GM12878 (cell line): ENCODE results near the gene NUMB. TPM values are rescaled to one million over a fixed set of nuclear protein-coding genes. Genes with fewer than 3 reads are reported as not detected.

Experiments used
- ATAC-seq: fragments of 200-7000 bp; cut with Tn5 transposase; 3 replicates; pipeline ENCODE4 v1.9.1; 2020; ENCODE audit warnings: mild to moderate bottlenecking, moderate library complexity
- BruUV-seq: library from RNA; stranded (reverse); fragments of 400-500 nt; replicated peaks from 2 replicates; lab custom pipeline; 2021; lab: Mats Ljungman, UMichigan
- CTCF ChIA-PET: fragments of 300-600 bp; sonication (Branson Sonifier 250); formaldehyde crosslinking; extraction: SDS; loops from one replicate; lab custom pipeline; 2021; ENCODE audit warnings: inconsistent platforms; lab: Yijun Ruan, JAX
- POLR2A ChIA-PET: fragments of 350-600 bp; formaldehyde crosslinking; extraction: SDS; loops from one replicate; lab custom pipeline; 2021; ENCODE audit warnings: inconsistent platforms; lab: Charles Lee
- RAD21 ChIA-PET: fragments of 300-600 bp; sonication (Branson Sonifier 250); formaldehyde crosslinking; loops from one replicate; lab custom pipeline; 2023; ENCODE audit warnings: antibody characterized with exemption; ENCODE audit not compliant: unreplicated experiment; lab: Charles Lee
- SMC1A ChIA-PET: fragments of 300-600 bp; sonication (Branson Sonifier 250); formaldehyde crosslinking; loops from one replicate; lab custom pipeline; 2023; ENCODE audit not compliant: unreplicated experiment, uncharacterized antibody; lab: Charles Lee
- DNase-seq: peaks from one replicate; pipeline ENCODE4 v3.0.0-alpha.2; 2011; ENCODE audit warnings: low read depth, low spot score
- FAIRE-seq: peaks from 3 replicates; lab custom pipeline; 2011; peaks lifted over from hg19 to GRCh38; lab: Jason Lieb, UNC
- H2AFZ ChIP-seq: 2 replicates; pipeline ENCODE4 v1.6.0; 2011; ENCODE audit warnings: low read depth, low read length, control low read depth; ENCODE audit not compliant: control insufficient read depth
- H3K27ac ChIP-seq: 2 replicates; pipeline ENCODE4 v1.5.1; 2011; ENCODE audit warnings: control low read depth; ENCODE audit not compliant: control insufficient read depth, insufficient read depth
- H3K27me3 ChIP-seq, 2 experiments: replicated peaks in 1 of 2; 2 replicates each; pipeline versions ENCODE4 v1.6.0 to v1.6.1; 2011; ENCODE audit warnings: low read length in 1 of 2; ENCODE audit not compliant: control insufficient read depth in 2 of 2, insufficient read depth in 2 of 2
- H3K36me3 ChIP-seq, 2 experiments: 2 replicates each; pipeline ENCODE4 v1.5.1; 2011; ENCODE audit warnings: low read length in 1 of 2; ENCODE audit not compliant: control insufficient read depth in 2 of 2, insufficient read depth in 2 of 2
- H3K4me1 ChIP-seq: 2 replicates; pipeline ENCODE4 v1.6.1; 2011; ENCODE audit warnings: mild to moderate bottlenecking, low read length, moderate library complexity, mixed read lengths; ENCODE audit not compliant: control insufficient read depth, insufficient read depth
- H3K4me2 ChIP-seq: 2 replicates; pipeline ENCODE4 v1.6.0; 2011; ENCODE audit warnings: control low read depth; ENCODE audit not compliant: control insufficient read depth, insufficient read depth
- H3K4me3 ChIP-seq: fragments of 200-600 bp; sonication (generic); 2 replicates; pipeline ENCODE4 v1.5.1; 2016
- H3K79me2 ChIP-seq: 2 replicates; pipeline ENCODE4 v1.6.0; 2011; ENCODE audit warnings: low read length; ENCODE audit not compliant: control insufficient read depth, insufficient read depth
- H3K9ac ChIP-seq: 2 replicates; pipeline ENCODE4 v1.8.0; 2011; ENCODE audit warnings: low read length, control low read depth, mixed read lengths; ENCODE audit not compliant: control insufficient read depth, insufficient read depth
- H3K9me3 ChIP-seq: replicated peaks from 3 replicates; pipeline ENCODE4 v1.5.1; 2011; ENCODE audit warnings: mild to moderate bottlenecking, low read length; ENCODE audit not compliant: control insufficient read depth, insufficient read depth
- H4K20me1 ChIP-seq: 2 replicates; pipeline ENCODE4 v1.6.0; 2011; ENCODE audit not compliant: control insufficient read depth, insufficient read depth
- ELK1 ChIP-seq: IDR thresholded peaks from 2 replicates; pipeline ENCODE4 v1.6.1; 2012; ENCODE audit warnings: low read depth, low read length, improper control_type of control experiment
- FOXM1 ChIP-seq: IDR thresholded peaks from 2 replicates; pipeline ENCODE4 v1.6.1; 2012; ENCODE audit warnings: low read depth, mild to moderate bottlenecking, inconsistent platforms, low read length, moderate library complexity
- KDM1A ChIP-seq: fragments of 200-600 bp; sonication (generic); IDR thresholded peaks from 2 replicates; pipeline ENCODE4 v1.6.1; 2016; ENCODE audit warnings: borderline replicate concordance
- MLLT1 ChIP-seq: fragments of 450-650 bp; IDR thresholded peaks from 2 replicates; pipeline ENCODE4 v1.6.1; 2016; ENCODE audit warnings: mild to moderate bottlenecking
- NR2C1 ChIP-seq: fragments of 450-650 bp; IDR thresholded peaks from 2 replicates; pipeline ENCODE4 v1.6.1; 2017; ENCODE audit warnings: antibody characterized with exemption, mild to moderate bottlenecking, moderate library complexity
- POLR2AphosphoS2 ChIP-seq: IDR thresholded peaks from 2 replicates; pipeline ENCODE4 v1.6.1; 2011; ENCODE audit warnings: low read depth, mild to moderate bottlenecking, low read length, improper control_type of control experiment, moderate library complexity
- SKIL ChIP-seq: fragments of 450-650 bp; IDR thresholded peaks from 2 replicates; pipeline ENCODE4 v1.6.1; 2017; ENCODE audit warnings: mild to moderate bottlenecking, low read depth, inconsistent platforms; ENCODE audit not compliant: poor library complexity, severe bottlenecking
- TCF12 ChIP-seq: IDR thresholded peaks from 2 replicates; pipeline ENCODE4 v1.6.1; 2011; ENCODE audit warnings: low read depth, mild to moderate bottlenecking, low read length
- ZNF592 ChIP-seq: fragments of 450-650 bp; IDR thresholded peaks from 2 replicates; pipeline ENCODE4 v1.6.1; 2017; ENCODE audit warnings: mild to moderate bottlenecking, moderate library complexity
- WGBS: methylation state at CpG from one replicate; pipeline ENCODE4 v1.1.6; 2016; ENCODE audit warnings: low lambda C conversion rate; ENCODE audit not compliant: insufficient replicate concordance, insufficient coverage; ENCODE audit errors: missing lambda C conversion rate; 5-methylcytosine and 5-hydroxymethylcytosine counted together
- in situ Hi-C: fragments of 300-500 bp; cut with MboI; formaldehyde crosslinking; loops from 9 replicates; pipeline ENCODE4 v1.14.3; 2018; ENCODE audit warnings: mixed read lengths
- intact Hi-C: fragments of 100-400 bp; cut with micrococcal nuclease; formaldehyde crosslinking; loops from one replicate; pipeline ENCODE4 v1.14.2; 2022; ENCODE audit not compliant: unreplicated experiment
- polyA plus RNA-seq, 11 experiments: library from polyadenylated mRNA; depleted of rRNA in 4 of 11; unstranded in 6 of 11; stranded (reverse) in 5 of 11; fragments of >200 nt; fragmentation: Nextera tagmentation in 4 of 11; fragmentation: Illumina TruSeq in 1 of 11; extraction: Ambion mirVana in 4 of 11; extraction: Trizol in 1 of 11; gene quantifications; 1 replicate in 1 of 11; 2 replicates in 10 of 11; pipeline versions ENCODE4 v1.2.1 to v1.2.3, GENCODE V29; 2011 to 2016; ENCODE audit warnings: inconsistent platforms in 2 of 11, missing spikeins in 2 of 11, low read depth in 1 of 11
- total RNA-seq, 4 experiments: library from RNA; depleted of rRNA in 3 of 4; stranded (reverse); fragments of >200 nt in 3 of 4; fragmentation: Illumina TruSeq in 1 of 4; extraction: Trizol in 1 of 4; gene quantifications; 2 replicates each; pipeline versions ENCODE4 v1.2.1 to v1.2.3, GENCODE V29; 2013 to 2021

NUMB gene
- total and polyA plus RNA-seq, 10 of the 15 experiments (the other 5 are each of a cell fraction or from before 2014, with no cell fraction given), result 22.0 to 147 (median 48.9) TPM

DNA sequence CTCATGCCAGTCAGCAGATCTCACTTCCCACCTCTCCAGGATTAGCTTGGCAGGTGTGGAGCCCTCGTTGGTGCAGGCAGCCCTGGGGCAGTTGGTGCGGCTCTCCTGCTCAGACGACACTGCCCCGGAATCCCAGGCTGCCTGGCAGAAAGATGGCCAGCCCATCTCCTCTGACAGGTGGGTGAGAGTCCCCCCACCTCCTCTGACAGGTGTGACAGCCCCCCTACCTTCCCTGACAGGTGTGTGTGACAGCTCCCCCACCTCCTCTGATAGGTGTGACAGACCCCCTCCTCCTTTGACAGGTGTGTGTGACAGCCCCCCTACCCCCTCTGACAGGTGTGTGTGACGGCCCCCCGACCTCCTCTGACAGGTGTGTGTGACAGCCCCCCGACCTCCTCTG, 194.7 kb downstream of the NUMB start:
- Histone ChIP-seq H3K27ac (no peak overlapping the region), H3K4me2 (no peak overlapping the region), H3K4me3 (no peak overlapping the region), H3K36me3 (no peaks in the 10 kb centered on the region), H3K9me3 (no peaks in the 10 kb centered on the region), H3K4me1 (no peaks in the 10 kb centered on the region), H3K9ac (no peak overlapping the region), H3K79me2 (no peaks in the 10 kb centered on the region), H3K27me3 (no peaks in the 10 kb centered on the region; a peak in 1 of 4 replicates), H2AFZ (no peak overlapping the region), H4K20me1 (no peaks in the 10 kb centered on the region)
- no peak for TF ChIP-seq TCF12
- TF ChIP-seq ELK1, result no peak
- TF ChIP-seq NR2C1, result no peak
- TF ChIP-seq ZNF592, result no peak
- TF ChIP-seq KDM1A, result no peak
- no peak for TF ChIP-seq POLR2AphosphoS2
- TF ChIP-seq FOXM1, result no peak
- TF ChIP-seq SKIL, result no peak
- no peak for TF ChIP-seq MLLT1
- no TSS peak for BruUV-seq
- ChIA-PET SMC1A (no interaction called here), CTCF (no interaction called here), RAD21 (no interaction called here), POLR2A (interaction anchor here (0.6 kb wide), 1 partner anchor 30 kb away, joined by 3 read pairs; no protein-coding TSS in a partner anchor)
- ATAC-seq, result no peak
- in situ Hi-C loops, result no loop called here
- intact Hi-C loops, result no loop called here
- WGBS, result 78% methylated on average over 5 of the region's 7 CpGs
- FAIRE-seq, result no peak
- no peak for DNase-seq
